H4 (cell line): ENCODE measurements around the gene PTPRD. TPM values are rescaled to one million over a fixed set of nuclear protein-coding genes. Genes with fewer than 3 reads are reported as not detected.

Source experiments
- DNase-seq: peaks from one replicate; pipeline ENCODE4 v3.0.0-alpha.2; 2015; ENCODE audit warnings: low spot score
- total RNA-seq: library from RNA; depleted of rRNA; stranded (reverse); fragments of >200 nt; shearing (Covaris generic); gene quantifications from 2 replicates; pipeline ENCODE4 v1.2.3, GENCODE V29; 2014

PTPRD gene
- total RNA-seq, 1 experiment from 2014 or later = 3.8 TPM

DNA sequence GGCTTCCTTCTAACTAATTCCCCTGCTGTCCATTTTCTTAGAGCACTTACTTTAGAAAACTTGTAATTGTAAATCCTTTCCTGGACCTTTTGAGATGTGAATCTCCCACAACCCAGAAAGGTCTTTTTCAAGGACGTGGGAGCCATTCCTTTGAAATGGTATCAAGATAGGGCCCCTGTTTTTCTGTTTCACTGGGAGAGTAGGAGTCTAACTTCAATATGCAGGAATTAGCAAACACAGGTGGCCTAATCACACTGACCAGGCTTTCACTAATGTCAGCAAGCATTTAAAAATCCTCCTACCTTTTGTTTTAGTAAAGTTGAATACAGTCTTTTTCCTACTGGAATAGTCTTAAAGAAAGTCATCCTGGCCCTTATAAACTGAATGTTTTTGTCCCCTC, 558.3 kb downstream of the PTPRD start:
- DNase-seq = no peak

DNA sequence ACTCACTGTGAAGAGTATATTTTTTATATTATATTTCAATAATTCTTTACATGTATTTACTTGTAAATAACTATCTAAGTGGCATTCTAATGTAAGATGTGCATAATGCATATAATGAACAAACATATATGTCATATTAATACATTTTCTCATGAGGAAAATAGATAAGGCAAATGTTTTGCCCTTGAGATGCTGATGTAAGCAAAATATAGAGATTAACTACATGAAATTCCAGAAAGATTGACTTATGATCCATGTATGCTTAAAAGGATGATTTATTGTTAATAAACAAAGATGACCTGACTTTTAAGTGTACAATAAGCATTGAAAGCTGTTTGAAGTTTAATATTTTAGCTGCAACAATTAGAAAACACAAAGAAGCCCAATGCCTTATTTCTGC, 559.9 kb downstream of the PTPRD start:
- no peak for DNase-seq

DNA sequence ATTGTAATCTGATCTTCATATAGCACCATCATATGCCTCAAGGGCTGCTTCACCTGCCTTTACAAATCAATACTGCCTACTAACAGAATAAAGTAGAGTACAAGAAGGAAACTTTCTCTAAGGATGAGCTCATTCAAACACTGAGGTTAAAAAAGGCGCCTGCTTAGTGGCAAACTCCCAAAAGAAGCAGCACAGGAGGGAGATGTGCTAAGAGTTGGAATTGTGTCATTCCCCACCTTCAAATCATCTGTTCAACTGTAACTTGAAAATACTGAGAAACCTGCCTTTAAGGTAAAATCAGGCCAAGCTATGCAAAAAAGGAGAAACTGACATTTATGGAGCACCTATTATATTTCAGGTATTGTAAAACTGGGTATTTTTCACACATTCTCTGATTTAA, 560.6 kb downstream of the PTPRD start:
- DNase-seq = no peak

DNA sequence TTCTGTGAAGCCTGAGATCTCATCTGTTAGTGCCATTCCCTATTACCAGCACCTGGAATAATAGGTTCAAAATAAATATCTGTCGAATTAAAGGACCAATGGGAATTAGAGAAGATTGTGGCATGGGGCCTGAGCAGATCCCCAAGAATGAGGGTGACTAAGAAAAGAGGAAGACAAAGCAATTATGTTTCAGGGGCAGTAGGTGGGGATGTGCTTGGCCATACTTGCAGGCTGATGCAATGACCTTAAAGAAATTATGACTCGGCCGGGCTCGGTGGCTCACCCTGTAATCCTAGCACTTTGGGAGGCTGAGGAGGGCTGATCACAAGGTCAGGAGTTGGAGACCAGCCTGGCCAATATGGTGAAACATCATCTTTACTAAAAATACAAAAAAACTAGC, 562.8 kb downstream of the PTPRD start:
- peak; percentile 5 for DNase-seq

DNA sequence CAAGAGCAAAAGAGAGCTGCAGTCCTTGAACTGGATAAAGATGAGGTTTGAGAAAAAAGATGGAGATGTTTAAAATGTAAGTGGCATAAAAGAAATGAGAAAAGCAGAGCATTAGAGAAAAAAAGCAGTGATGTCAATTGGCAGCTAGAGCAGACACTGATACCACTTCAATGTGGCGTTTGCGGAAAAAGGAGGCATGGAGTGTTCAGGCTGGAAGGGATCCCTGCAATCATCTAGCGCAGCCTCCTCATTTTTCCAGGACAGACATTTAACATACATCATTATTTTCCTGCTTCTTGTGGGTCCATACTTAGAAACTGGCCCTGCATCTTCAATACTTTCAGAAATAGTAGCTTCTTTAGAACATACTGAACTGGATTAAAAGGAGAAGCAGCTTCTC, 563.8 kb downstream of the PTPRD start:
- no peak for DNase-seq

DNA sequence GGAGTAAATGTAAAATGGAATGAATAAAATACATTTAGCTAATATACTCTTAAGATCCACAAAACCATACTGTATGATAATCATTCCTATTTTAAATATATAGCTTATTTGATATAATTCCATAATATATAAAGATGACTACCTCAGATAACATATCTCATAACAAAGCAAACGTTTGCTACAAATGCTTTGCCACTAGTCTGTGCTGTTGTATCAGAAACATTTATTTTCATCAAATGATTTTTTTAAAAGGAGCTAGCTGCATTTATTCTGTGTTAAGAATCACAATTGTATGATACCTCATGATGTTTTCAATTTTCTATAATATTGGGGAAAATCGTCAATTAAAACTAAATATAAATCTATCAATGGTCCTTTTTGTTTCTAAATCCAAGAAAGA, 567.2 kb downstream of the PTPRD start:
- peak; percentile 7 for DNase-seq

DNA sequence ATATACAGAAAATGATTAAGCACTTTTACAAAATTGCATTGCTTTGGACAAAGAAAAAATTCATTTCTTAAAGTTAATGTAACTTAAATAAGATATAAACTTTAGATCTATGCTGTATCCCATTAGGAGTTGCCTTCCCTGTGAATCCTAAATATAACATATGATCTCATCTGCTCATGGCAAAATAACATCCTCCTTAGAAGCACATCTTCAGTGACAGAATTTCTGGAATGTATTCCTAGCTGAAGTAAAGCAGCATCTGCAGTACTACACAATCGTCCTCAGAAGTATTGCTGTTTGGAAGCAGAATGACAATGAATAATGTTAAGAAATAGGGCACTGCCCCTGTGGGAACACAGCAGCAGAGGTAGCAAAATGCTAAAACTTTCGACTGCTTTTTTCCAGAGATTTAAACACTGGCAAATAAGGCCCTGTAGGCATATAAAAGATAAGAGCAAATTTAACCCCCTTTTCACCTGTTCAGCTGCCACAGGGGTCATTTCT, 571.0 kb downstream of the PTPRD start:
- no peak for DNase-seq

DNA sequence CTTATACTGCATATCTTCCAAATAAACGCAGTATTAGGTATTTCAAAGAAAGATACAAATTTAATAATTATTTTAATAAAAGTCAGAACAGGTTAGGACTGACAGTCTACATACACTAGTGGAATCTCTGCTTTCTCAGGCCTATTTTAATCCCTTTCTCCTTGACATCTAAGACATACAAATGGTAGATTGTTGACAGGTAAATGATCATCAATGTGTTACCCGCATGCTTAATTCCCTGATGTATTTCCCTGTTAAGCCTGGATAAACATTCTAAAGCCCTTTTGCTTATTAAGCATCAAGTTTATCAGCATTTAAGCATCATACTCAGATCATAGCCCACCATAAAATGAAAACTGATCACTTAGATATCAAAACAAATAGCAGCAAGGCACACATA, 576.7 kb downstream of the PTPRD start:
- DNase-seq = no peak

DNA sequence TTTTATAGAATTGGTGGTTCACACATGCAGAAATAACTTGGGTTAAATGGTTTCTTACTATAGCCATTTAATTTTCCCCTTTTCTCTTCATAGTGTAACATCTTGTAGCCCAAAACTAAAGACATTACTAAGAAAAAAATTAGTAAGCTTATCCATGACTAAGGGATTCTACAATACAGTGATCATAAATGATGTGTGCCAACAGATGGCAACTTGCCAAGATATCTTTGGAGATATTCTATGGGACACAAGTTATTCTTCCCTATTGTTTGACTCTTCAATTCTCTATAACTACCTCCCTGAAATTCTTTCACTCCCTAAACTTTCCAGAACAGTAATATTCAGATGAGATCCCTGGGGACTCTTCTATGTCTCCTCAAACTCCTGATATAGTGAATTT, 580.6 kb downstream of the PTPRD start:
- DNase-seq = no peak

DNA sequence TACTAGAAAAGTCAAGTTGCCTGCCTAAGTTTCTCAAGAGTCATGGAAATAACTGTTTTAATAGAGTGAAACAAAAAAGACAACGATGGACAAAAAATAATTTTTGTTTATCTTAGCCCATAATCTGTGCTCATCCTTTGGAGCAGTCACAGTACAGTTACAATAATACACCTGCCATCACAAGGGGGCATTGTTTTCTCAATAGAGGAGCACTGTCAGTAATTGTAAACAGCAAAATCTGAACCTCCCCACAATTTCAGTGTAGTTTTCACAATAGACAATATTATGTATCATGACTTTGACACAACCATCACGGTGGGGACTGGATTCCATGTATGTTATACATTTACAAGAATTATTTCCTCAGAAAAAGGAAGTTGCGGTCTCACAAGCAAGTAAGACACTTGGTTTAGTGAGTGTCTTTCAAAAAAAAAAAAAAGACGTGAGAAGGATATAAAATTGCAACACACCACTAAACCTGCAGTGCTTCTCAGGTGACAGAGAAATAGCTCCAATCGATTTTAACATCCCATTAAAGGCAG, 586.3 kb downstream of the PTPRD start:
- DNase-seq = no peak

DNA sequence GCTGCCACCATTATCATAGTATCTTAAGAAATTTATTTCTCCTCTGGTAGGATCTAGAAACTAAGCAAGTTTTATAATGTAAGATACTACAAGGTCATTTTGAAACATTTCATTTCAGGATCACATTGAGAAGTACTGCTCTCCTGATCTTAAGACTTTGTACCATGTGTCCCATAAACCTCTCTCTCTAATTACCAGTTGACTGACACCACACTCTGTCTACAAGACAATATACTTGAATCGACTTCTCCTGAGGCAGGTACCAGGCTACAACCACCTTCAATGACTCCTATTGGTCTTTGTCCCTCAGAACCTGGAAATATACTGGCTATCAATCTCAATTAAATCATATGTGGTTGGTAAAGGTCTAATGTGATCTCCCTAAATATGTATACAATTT, 597.0 kb downstream of the PTPRD start:
- DNase-seq = no peak

DNA sequence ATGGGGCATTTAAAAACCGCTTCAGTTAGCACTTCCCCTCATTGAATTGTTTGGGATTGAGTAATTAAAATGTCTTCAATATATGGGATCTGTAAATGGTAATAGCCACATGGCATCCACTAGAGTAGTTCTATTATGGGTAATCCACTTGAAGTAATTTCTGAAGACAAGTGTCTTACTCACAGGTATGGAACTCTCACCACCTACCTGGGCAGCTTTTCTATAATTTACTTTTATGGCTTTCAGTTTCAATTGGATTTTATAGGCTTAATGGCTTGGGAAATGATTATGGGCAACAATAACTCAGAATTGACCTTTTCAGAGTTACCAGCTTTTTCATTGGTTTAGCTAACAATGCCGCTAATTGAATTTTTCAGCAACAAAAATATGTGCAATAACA, 597.9 kb downstream of the PTPRD start:
- no peak for DNase-seq

DNA sequence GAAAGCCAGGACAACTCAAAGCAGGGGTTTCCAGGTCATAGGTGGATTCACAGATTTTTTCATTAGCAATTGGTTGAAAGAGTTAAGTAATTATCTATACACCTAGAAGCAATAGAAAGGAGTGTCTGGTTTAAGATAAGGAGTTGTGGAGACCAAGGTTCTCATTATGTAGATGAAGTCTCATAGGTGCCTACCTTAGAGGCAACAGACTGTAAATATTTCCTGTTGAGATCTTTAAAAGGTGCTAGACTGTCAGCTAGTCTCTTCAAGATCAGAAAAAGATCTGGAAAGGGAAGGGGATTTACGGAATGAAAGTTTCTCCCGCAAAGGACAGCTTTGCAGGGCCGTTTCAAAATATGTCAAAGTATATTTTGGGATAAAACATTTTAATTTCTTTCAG, 603.4 kb downstream of the PTPRD start:
- DNase-seq = no peak

DNA sequence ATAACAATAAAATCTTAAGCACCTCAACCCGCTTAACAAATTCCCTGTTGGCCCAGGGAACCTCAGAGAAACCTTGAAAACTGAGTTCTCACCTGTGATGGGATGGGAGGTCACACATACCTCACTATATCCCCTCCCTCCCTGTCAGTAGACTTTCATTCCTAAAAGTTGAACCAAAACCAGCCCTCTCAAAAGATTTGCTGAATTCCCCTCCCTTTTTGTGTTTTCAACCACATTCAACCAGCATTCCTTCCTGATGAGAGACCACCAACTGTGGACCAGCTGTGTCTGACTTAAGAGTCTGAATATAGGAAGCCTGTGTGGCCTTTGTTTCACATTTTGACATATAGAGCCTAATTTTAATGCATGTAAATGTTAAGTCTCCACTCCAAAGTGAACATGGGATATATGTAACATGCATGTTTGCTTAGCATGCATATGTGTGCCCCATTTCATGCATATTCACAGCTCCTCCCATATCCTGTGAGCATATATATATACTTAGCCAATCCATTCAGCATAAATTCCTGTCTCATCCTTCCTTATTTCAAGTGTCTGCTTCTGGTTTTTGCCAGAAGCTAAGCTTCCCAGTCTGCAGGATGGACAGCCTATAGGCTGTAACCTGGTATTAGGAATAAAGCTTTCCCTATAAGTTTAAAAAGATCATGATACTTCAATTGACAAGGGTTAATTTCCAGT, 604.6 kb downstream of the PTPRD start:
- no peak for DNase-seq

DNA sequence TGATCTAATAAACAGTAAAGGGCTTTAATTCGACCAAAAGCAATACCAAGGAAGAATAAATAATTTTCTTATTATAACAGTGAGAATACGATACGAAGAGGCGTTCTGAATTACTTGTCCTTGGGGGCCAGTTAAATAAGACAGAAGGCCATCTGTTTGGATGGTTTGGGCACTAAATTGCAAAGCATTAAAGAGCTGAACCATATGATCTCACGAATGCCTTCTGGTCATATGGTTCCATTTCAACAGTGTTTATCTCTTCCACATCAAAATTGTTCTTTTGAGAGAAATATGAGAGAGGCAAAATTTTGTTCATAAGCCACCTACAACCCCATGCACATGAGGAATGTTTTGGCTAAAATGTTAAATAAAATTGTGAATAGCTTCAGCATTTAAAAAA, 605.4 kb downstream of the PTPRD start:
- DNase-seq = no peak

DNA sequence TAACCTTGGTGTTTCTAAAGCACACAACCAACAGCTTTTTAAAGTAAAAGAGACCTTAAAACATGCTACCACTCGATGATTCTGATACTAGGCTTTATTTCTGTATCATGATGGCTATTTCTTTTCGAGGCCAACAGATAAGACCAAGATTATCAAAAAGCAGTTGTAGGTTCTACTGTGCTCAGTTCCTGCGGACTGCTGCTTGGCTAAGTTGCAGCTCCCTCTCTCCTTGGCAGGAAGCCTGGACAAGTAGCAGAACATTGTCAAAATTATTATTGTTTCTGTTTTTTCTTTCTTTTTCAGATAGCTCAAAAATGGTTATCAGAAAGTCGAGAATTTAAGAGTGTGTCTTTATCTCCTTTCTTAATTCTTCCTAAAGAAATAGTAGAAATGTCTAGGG, 607.6 kb downstream of the PTPRD start:
- DNase-seq = no peak

DNA sequence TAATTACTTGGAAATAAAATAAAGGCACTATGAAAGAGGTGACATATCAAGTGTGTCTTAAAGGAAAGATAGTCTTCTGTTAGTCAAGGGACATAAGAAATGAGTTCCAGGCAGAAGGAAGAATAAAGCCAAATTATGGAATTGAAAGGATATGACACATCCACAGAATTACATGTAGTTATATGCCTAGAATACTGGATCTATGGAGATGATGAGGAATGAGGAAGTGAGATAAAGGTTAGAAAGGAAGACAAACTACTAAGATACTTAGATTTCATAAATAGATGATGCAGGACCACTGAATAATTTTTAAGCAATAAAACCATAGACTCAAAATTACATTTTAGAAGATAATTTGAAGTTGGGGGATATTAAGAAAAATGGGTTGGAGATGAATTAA, 609.8 kb downstream of the PTPRD start:
- DNase-seq = no peak

DNA sequence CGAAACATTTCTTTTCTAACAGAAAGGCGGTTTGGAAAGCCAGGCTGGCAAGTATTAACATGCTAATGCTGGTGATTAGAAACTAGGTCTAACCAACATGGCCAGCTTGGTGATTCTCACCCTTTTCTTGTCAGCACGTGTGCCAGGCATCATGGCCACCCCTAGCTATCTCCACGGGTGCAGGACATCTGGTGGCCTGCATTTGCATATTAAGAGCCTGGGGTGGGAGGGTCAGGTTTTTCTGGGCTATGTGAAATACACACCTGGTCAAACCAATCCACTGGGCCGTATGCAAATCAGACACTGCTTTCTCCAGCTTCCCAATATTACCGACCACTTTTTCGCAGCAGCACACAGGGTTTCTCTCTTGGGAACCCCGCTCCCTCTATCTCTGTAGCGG, 612.1 kb downstream of the PTPRD start:
- no peak for DNase-seq

DNA sequence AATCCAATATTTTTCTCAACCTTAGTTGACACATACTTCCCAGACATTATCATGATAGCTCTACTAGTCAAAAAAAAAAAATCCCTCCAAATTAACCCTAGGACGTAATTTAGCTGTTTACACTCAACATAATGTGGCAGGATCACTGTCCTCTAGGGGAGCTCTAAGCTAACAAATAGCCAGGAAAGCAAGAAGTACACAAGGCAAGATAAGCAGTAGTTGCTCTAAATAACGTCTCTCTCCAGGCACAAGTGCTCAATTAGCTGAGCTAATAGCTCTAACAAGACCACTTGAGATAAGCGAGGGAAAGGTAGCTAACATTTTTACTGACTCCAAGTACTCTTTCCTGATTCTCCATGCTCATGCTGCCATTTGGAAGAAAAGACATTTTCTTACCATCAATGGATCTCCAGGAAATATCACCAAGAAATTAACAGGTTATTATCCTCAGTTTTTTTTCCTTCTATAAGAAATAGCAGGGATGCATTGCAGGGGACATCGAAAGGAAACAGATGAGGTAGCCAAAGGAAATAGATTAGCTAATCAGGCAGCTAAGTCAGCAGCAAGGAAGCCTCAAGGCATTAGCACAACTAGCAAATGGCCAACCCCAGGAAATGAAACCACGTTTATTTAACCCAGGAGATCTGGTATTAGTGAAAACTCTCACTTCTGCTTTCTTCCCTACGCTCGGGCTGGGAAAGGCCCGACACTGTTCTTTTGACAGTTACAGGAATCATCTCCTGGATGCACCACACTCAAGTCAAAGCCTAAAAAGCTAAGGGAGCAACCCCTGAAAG, 614.1 kb downstream of the PTPRD start:
- peak; percentile 12 for DNase-seq

DNA sequence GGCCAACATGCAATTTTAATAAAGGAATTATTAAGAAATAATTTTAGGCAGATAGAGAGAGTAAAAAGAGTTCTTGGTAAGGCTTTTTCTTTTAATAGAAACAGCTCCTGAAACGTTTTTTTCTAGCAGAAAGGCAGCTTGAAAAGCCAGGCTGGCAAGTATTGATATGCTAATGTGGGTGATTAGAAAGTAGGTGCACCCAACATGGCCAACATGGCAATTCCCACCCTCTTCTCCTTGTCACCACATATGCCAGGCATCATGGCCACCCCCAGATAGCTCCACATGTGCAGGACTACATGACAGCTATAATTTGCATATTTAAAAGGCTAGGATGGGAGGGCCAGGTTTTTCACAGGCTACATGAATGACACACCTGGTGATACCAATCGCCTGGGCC, 615.2 kb downstream of the PTPRD start:
- no peak for DNase-seq

DNA sequence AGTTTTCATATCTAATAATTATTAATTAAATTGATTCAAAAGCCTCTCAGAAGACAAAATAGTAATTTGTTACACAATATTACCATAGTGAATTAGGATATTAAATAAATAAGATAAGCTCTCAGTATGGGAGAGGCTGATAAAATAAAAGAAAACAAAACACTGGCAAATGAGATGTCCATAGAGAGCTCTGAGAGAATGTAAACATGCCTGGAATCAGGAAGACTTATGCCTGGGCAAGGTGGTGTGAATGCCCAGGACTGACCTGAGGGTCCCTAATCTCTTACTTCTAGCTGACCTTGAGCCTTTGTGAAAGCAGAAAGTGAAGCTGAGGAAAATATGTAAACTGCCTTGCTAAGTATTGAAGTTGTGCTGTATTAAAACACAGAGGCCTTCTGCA, 616.5 kb downstream of the PTPRD start:
- DNase-seq = no peak

DNA sequence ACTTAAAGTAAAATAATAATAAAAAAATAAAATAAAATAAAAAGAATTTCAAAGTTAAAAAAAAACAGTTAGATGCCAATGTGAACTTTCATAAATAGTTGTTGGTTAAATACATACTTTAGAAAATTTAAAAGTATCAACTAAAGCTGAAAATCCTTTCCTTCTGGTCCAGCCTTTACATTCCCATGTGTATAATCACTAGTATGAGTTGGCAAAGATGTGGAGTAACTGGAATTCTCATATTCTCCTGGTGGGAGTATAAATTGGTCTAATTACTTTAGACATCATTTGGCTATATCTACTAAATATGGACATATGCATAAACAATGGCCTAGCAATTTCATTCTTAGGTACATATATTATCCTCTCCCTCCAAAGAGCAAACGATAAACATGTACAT, 619.9 kb downstream of the PTPRD start:
- DNase-seq = no peak

DNA sequence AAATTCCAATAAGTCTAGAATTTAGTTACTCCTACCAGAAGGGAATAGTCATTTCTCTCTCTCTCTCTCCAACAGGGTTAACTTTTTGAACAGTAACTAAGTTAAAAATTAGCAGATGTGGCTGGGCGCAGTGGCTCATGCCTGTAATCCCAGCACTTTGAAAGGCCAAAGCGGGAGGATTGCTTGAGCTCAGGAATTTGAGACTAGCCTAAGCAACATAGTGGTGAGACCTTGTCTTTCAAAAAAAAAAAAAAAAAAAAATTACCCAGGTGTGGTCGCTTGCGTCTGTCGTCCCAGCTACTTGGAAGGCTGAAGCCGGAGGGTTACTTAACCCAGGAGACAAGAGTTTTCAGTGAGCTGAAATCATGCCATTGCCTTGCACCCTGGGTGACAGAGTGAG, 639.7 kb downstream of the PTPRD start:
- DNase-seq = no peak
